H9 (cell line): ENCODE results near the gene KATNB1. TPM values are rescaled to one million over a fixed set of nuclear protein-coding genes. Genes with fewer than 3 reads are reported as not detected.

Experiments
- DNase-seq: peaks from one replicate; pipeline ENCODE4 v3.0.0-alpha.2; 2017
- H2AFZ ChIP-seq: one replicate; pipeline ENCODE4 v1.6.1; 2013; ENCODE audit warnings: mild to moderate bottlenecking, low read length, control low read depth, moderate library complexity
- H2AK5ac ChIP-seq: 2 replicates; pipeline ENCODE4 v1.6.1; 2013; ENCODE audit warnings: low read length, control low read depth, mixed read lengths; ENCODE audit not compliant: insufficient read length
- H2BK120ac ChIP-seq: one replicate; pipeline ENCODE4 v1.6.1; 2013; ENCODE audit warnings: low read depth, mild to moderate bottlenecking, low read length, control low read depth, inconsistent platforms; ENCODE audit not compliant: poor library complexity, severe bottlenecking
- H2BK12ac ChIP-seq: 2 replicates; pipeline ENCODE4 v1.6.1; 2013; ENCODE audit warnings: low read length, control low read depth, mixed read lengths, low read depth; ENCODE audit not compliant: insufficient read length
- H2BK15ac ChIP-seq: 2 replicates; pipeline ENCODE4 v1.6.1; 2013; ENCODE audit warnings: low read depth, low read length, control low read depth
- H2BK20ac ChIP-seq: one replicate; pipeline ENCODE4 v1.6.1; 2013; ENCODE audit warnings: low read depth, mild to moderate bottlenecking, low read length, control low read depth, inconsistent platforms; ENCODE audit not compliant: poor library complexity, severe bottlenecking
- H2BK5ac ChIP-seq: 2 replicates; pipeline ENCODE4 v1.6.1; 2013; ENCODE audit warnings: low read length, control low read depth, mixed read lengths; ENCODE audit not compliant: insufficient read length
- H3K14ac ChIP-seq: 2 replicates; pipeline ENCODE4 v1.6.1; 2013; ENCODE audit warnings: low read length, control low read depth; ENCODE audit not compliant: insufficient read depth
- H3K18ac ChIP-seq: 2 replicates; pipeline ENCODE4 v1.6.1; 2013; ENCODE audit warnings: low read depth, mild to moderate bottlenecking, mixed read lengths, low read length, control low read depth; ENCODE audit not compliant: insufficient read length
- H3K23ac ChIP-seq: 2 replicates; pipeline ENCODE4 v1.6.1; 2013; ENCODE audit warnings: low read length, control low read depth, mixed read lengths, low read depth; ENCODE audit not compliant: insufficient read length
- H3K23me2 ChIP-seq: 2 replicates; pipeline ENCODE4 v1.6.1; 2013; ENCODE audit warnings: low read depth, mild to moderate bottlenecking, mixed read lengths, low read length, control low read depth; ENCODE audit not compliant: insufficient read length, poor library complexity, severe bottlenecking
- H3K27ac ChIP-seq: 2 replicates; pipeline ENCODE4 v1.5.1; 2013; ENCODE audit warnings: low read length, control low read depth, mixed read lengths, low read depth; ENCODE audit not compliant: insufficient read length
- H3K27me3 ChIP-seq: 2 replicates; pipeline ENCODE4 v1.6.1; 2013; ENCODE audit warnings: low read length, control low read depth, inconsistent platforms; ENCODE audit not compliant: insufficient read depth
- H3K4ac ChIP-seq: 2 replicates; pipeline ENCODE4 v1.6.1; 2013; ENCODE audit warnings: low read depth, mild to moderate bottlenecking, control low read depth, inconsistent platforms, low read length, moderate library complexity
- H3K4me1 ChIP-seq: 2 replicates; pipeline ENCODE4 v1.6.1; 2013; ENCODE audit warnings: low read length, control low read depth, inconsistent platforms; ENCODE audit not compliant: insufficient read depth
- H3K4me2 ChIP-seq: 2 replicates; pipeline ENCODE4 v1.6.1; 2013; ENCODE audit warnings: low read length, control low read depth, mixed read lengths; ENCODE audit not compliant: insufficient read length, insufficient read depth
- H3K56ac ChIP-seq: 2 replicates; pipeline ENCODE4 v1.6.1; 2013; ENCODE audit warnings: low read depth, mild to moderate bottlenecking, mixed read lengths, low read length, control low read depth; ENCODE audit not compliant: insufficient read length
- H3K79me1 ChIP-seq: 2 replicates; pipeline ENCODE4 v1.6.1; 2013; ENCODE audit warnings: low read depth, mild to moderate bottlenecking, moderate library complexity, low read length, control low read depth, inconsistent platforms; ENCODE audit not compliant: insufficient read depth, poor library complexity, severe bottlenecking
- H3K79me2 ChIP-seq: 2 replicates; pipeline ENCODE4 v1.6.1; 2013; ENCODE audit warnings: low read length, control low read depth, inconsistent platforms; ENCODE audit not compliant: insufficient read depth
- H3K9ac ChIP-seq: 2 replicates; pipeline ENCODE4 v1.6.1; 2013; ENCODE audit warnings: low read length, control low read depth, mixed read lengths; ENCODE audit not compliant: insufficient read length; ENCODE audit errors: extremely low read depth
- H3K9me3 ChIP-seq: one replicate; pipeline ENCODE4 v1.6.1; 2013; ENCODE audit warnings: low read depth, low read length, inconsistent platforms; ENCODE audit not compliant: control insufficient read depth
- H3T11ph ChIP-seq: one replicate; pipeline ENCODE4 v1.6.1; 2013; ENCODE audit warnings: mild to moderate bottlenecking, low read length, control low read depth, inconsistent platforms
- H4K20me1 ChIP-seq: one replicate; pipeline ENCODE4 v1.6.1; 2013; ENCODE audit not compliant: control insufficient read depth, insufficient read length, insufficient read depth
- H4K5ac ChIP-seq: 2 replicates; pipeline ENCODE4 v1.6.1; 2013; ENCODE audit warnings: low read depth, mild to moderate bottlenecking, mixed read lengths, low read length, control low read depth; ENCODE audit not compliant: insufficient read length
- H4K8ac ChIP-seq: replicated peaks from 2 replicates; pipeline ENCODE4 v1.6.1; 2013; ENCODE audit warnings: low read length, control low read depth, mixed read lengths, low read depth; ENCODE audit not compliant: insufficient read length
- H4K91ac ChIP-seq: 2 replicates; pipeline ENCODE4 v1.6.1; 2013; ENCODE audit warnings: low read depth, mild to moderate bottlenecking, moderate library complexity, mixed read lengths, low read length, control low read depth; ENCODE audit not compliant: insufficient read length
- H3K27ac Mint-ChIP-seq, 3 experiments: 2 replicates in 2 of 3; 3 replicates in 1 of 3; pipeline ENCODE4 v1.8.0; 2020 to 2021; ENCODE audit warnings: mixed read lengths in 3 of 3, mild to moderate bottlenecking in 1 of 3, moderate library complexity in 1 of 3
- H3K27me3 Mint-ChIP-seq: 2 replicates; pipeline ENCODE4 v1.8.0; 2021; ENCODE audit warnings: low read depth, mild to moderate bottlenecking, moderate library complexity, mixed read lengths
- H3K36me3 Mint-ChIP-seq, 3 experiments: 2 replicates in 2 of 3; 3 replicates in 1 of 3; pipeline ENCODE4 v1.8.0; 2020 to 2021; ENCODE audit warnings: low read depth in 3 of 3, mixed read lengths in 3 of 3; ENCODE audit not compliant: insufficient read depth in 1 of 3
- H3K4me1 Mint-ChIP-seq, 2 experiments: 2 replicates each; pipeline ENCODE4 v1.8.0; 2020; ENCODE audit warnings: mixed read lengths in 2 of 2
- H3K4me3 Mint-ChIP-seq, 2 experiments: 2 replicates in 1 of 2; 3 replicates in 1 of 2; pipeline ENCODE4 v1.8.0; 2020 to 2021; ENCODE audit warnings: mild to moderate bottlenecking in 2 of 2, mixed read lengths in 2 of 2, moderate library complexity in 1 of 2
- H3K9me3 Mint-ChIP-seq, 2 experiments: 2 replicates in 1 of 2; 3 replicates in 1 of 2; pipeline ENCODE4 v1.8.0; 2020; ENCODE audit warnings: mild to moderate bottlenecking in 2 of 2, mixed read lengths in 2 of 2, moderate library complexity in 1 of 2
- WGBS: extraction: QIAGEN DNeasy Blood & Tissue Kit; methylation state at CpG from one replicate; pipeline ENCODE4 v1.1.7; 2013; ENCODE audit warnings: missing lambda C conversion rate, low lambda C conversion rate, mixed read lengths; ENCODE audit not compliant: insufficient read length; ENCODE audit errors: extremely low coverage; 5-methylcytosine and 5-hydroxymethylcytosine counted together
- total RNA-seq: library from RNA; stranded (reverse); gene quantifications from 2 replicates; pipeline ENCODE4 v1.2.1, GENCODE V29; 2021
- TF ChIP-seq, protein P1 (sequence below): fragments of 200-600 bp; sonication (generic); conservative IDR thresholded peaks from 3 replicates; pipeline ENCODE4 v1.8.0; 2021; ENCODE audit warnings: antibody characterized with exemption, mild to moderate bottlenecking

The KATNB1 gene
- total RNA-seq, 1 experiment from 2014 or later: 29.9 TPM

DNA sequence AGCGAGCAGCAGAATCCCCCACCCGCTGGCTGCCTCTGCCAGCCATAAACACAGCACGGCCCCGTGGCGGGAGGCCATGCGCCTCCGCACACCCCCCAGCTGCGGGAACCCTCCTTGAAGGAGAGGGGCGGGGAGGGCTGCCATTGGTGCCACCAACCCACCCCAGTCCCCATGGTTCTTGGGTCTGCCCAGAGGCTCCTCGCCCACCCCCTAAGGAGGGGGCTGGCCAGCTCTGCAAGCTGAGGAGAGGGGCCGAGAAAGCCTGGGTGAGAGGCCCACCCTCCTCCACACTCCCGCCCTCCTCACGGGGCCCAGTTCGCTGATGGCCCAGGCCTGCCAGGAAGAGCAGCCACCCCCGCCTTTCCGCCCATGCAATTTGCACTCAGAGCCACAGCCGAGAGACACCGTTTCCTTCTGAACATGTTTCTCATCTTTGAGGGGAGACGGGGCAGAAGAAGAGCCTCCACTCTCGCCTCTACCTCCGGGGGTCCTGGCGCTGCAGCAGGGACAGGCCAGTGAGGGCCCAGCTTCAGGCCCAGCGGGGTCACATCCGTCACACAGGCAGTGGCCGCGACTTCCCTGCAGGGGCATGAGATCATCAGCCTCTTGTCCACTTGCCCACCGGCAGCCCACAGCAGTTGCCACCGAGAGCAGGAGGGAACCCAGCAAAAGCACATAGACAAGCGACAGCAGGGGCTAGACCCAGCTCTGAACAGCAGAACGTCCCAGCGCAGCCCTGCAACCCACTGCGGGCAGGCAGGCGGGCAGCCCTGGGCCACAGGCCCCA, 23.0 kb downstream of the KATNB1 start:
- Histone ChIP-seq H2AK5ac (no peak overlapping the region), H4K20me1 (peaks cover 3% of the 10 kb centered on the region), H4K5ac (no peak overlapping the region), H3K23me2 (no peaks in the 10 kb centered on the region), H3K56ac (no peak overlapping the region), H2BK120ac (no peak overlapping the region), H2AFZ (no peak overlapping the region), H3K4me2 (no peak overlapping the region), H3K9ac (no peak overlapping the region), H2BK15ac (no peak overlapping the region), H4K8ac (no peak overlapping the region), H2BK20ac (no peak overlapping the region), H3K4me1 (no peaks in the 10 kb centered on the region; the same call in 1 of the 2 replicates), H3K18ac (no peak overlapping the region), H3K79me1 (no peaks in the 10 kb centered on the region), H3K27ac (no peak overlapping the region), H3K9me3 (no peaks in the 10 kb centered on the region), H2BK12ac (no peak overlapping the region), H3K4ac (no peak overlapping the region), H3T11ph (no peak overlapping the region), H3K23ac (no peak overlapping the region), H3K14ac (no peak overlapping the region), H3K79me2 (no peaks in the 10 kb centered on the region), H2BK5ac (no peak overlapping the region), H3K27me3 (no peaks in the 10 kb centered on the region), H4K91ac (no peak overlapping the region)
- Mint-ChIP-seq H3K4me3 (no peak overlapping the region), H3K4me1 (peaks cover 6 to 18% of the 10 kb centered on the region in 2 experiments), H3K9me3 (no peaks in the 10 kb centered on the region), H3K27me3 (no peaks in the 10 kb centered on the region), H3K36me3 (peaks cover 4 to 25% (median 22%) of the 10 kb centered on the region in 3 experiments; a peak in 6 of 7 replicates), H3K27ac (no peak overlapping the region)
- no CpG with 5 or more reads among the region's 33 CpGs for WGBS
- TF ChIP-seq, protein P1, sequence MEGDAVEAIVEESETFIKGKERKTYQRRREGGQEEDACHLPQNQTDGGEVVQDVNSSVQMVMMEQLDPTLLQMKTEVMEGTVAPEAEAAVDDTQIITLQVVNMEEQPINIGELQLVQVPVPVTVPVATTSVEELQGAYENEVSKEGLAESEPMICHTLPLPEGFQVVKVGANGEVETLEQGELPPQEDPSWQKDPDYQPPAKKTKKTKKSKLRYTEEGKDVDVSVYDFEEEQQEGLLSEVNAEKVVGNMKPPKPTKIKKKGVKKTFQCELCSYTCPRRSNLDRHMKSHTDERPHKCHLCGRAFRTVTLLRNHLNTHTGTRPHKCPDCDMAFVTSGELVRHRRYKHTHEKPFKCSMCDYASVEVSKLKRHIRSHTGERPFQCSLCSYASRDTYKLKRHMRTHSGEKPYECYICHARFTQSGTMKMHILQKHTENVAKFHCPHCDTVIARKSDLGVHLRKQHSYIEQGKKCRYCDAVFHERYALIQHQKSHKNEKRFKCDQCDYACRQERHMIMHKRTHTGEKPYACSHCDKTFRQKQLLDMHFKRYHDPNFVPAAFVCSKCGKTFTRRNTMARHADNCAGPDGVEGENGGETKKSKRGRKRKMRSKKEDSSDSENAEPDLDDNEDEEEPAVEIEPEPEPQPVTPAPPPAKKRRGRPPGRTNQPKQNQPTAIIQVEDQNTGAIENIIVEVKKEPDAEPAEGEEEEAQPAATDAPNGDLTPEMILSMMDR: no peak
- DNase-seq: no peak
